Panc1 (cell line): ENCODE data around the gene EFCAB7. TPM values are rescaled to one million over a fixed set of nuclear protein-coding genes. Genes with fewer than 3 reads are reported as not detected.

Experiments used
- ATAC-seq: fragments of 200-7000 bp; cut with Tn5 transposase; 2 replicates; pipeline ENCODE4 v1.9.1; 2020; ENCODE audit warnings: mild to moderate bottlenecking, moderate library complexity
- BruUV-seq: library from RNA; stranded (reverse); fragments of 400-500 nt; replicated peaks from 2 replicates; lab custom pipeline; 2021; lab: Mats Ljungman, UMichigan
- CTCF ChIA-PET: fragments of 300-600 bp; sonication (Branson Sonifier 250); formaldehyde crosslinking; loops from one replicate; lab custom pipeline; 2022; ENCODE audit warnings: antibody characterized with exemption; lab: Charles Lee
- POLR2A ChIA-PET: fragments of 300-600 bp; sonication (Branson Sonifier 250); formaldehyde crosslinking; loops from one replicate; lab custom pipeline; 2022; ENCODE audit warnings: antibody characterized with exemption; lab: Charles Lee
- DNase-seq: peaks from one replicate; pipeline ENCODE4 v3.0.0-alpha.2; 2010; ENCODE audit warnings: low read depth, low spot score
- H3K27ac ChIP-seq: 2 replicates; pipeline ENCODE4 v1.5.1; 2011; ENCODE audit warnings: mild to moderate bottlenecking, low read length, inconsistent platforms
- H3K27me3 ChIP-seq: fragments of 200-500 bp; sonication (Bioruptor generic); 2 replicates; pipeline ENCODE4 v1.6.0; 2014; ENCODE audit warnings: low read length, inconsistent platforms; ENCODE audit not compliant: control insufficient read depth, insufficient read depth
- H3K36me3 ChIP-seq: fragments of 200-500 bp; sonication (Bioruptor generic); 2 replicates; pipeline ENCODE4 v1.5.1; 2014; ENCODE audit warnings: inconsistent platforms, mild to moderate bottlenecking, low read length, moderate library complexity; ENCODE audit not compliant: control insufficient read depth, insufficient read depth
- H3K4me1 ChIP-seq: 2 replicates; pipeline ENCODE4 v1.5.1; 2011; ENCODE audit warnings: inconsistent platforms, mild to moderate bottlenecking, low read length, moderate library complexity; ENCODE audit not compliant: control insufficient read depth, insufficient read depth
- H3K4me3 ChIP-seq, 2 experiments: 2 replicates each; pipeline ENCODE4 v1.5.1; 2011 to 2012; ENCODE audit warnings: low read depth in 2 of 2, low read length in 2 of 2, mild to moderate bottlenecking in 2 of 2, inconsistent platforms in 1 of 2, moderate library complexity in 1 of 2
- H3K9me3 ChIP-seq: fragments of 200-500 bp; sonication (Bioruptor generic); 2 replicates; pipeline ENCODE4 v1.5.1; 2014; ENCODE audit warnings: low read depth, mild to moderate bottlenecking, inconsistent platforms, low read length, moderate library complexity; ENCODE audit not compliant: control insufficient read depth, insufficient read depth
- POLR2AphosphoS5 ChIP-seq: IDR thresholded peaks from 2 replicates; pipeline ENCODE4 v1.6.1; 2012; ENCODE audit warnings: mild to moderate bottlenecking, low read depth, low read length, moderate library complexity
- SIN3A ChIP-seq: IDR thresholded peaks from 2 replicates; pipeline ENCODE4 v1.6.1; 2012; ENCODE audit warnings: low read depth, mild to moderate bottlenecking, low read length, moderate library complexity, borderline replicate concordance; ENCODE audit not compliant: insufficient read depth
- TCF7L2 ChIP-seq: IDR thresholded peaks from 2 replicates; pipeline ENCODE4 v1.6.1; 2011; ENCODE audit warnings: mild to moderate bottlenecking, low read depth, low read length, inconsistent platforms
- in situ Hi-C: cut with HindIII; loops from 2 replicates; pipeline ENCODE4 v1.10.0; 2016; ENCODE audit warnings: low sequenced_read_pairs, low pct_unique_long_range_greater_than_20kb
- intact Hi-C: fragments of 100-400 bp; cut with micrococcal nuclease; formaldehyde crosslinking; loops from one replicate; pipeline ENCODE4 v1.10.0; 2022; ENCODE audit not compliant: unreplicated experiment
- total RNA-seq: library from RNA; stranded (reverse); gene quantifications from one replicate; pipeline ENCODE4 v1.2.1, GENCODE V29; 2021; ENCODE audit not compliant: unreplicated experiment
- TF ChIP-seq, protein P1 (sequence below), 2 experiments: IDR thresholded peaks; 2 replicates each; pipeline ENCODE4 v1.6.1; 2011 to 2012; ENCODE audit warnings: low read depth in 2 of 2, control low read depth in 1 of 2, low read length in 1 of 2, mild to moderate bottlenecking in 1 of 2, moderate library complexity in 1 of 2; ENCODE audit not compliant: insufficient read depth in 1 of 2
- TF ChIP-seq, protein P2 (sequence below): fragments of 450-650 bp; IDR thresholded peaks from 2 replicates; pipeline ENCODE4 v1.5.1; 2017; ENCODE audit warnings: mild to moderate bottlenecking

EFCAB7 gene
- total RNA-seq, 1 experiment from 2014 or later: 6.6 TPM

DNA sequence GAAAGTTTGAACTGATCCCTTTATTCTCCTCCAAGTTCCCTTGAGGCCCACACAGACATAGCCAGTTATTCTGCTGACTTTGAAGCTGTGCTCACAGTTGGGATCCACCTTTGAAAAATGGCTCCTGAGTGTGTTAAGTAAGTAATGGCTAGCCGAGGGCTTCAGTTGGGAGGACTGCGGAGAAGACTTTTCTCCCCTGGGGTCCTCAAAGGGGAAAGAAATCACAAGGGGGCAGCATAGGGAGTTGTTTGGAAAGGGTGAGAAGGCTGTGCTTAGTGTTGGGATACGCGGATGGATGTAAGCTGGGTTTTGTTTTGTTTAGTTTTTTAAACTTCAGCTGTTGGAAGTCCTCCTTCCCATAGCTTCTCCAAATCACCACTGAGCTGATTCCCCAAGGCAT is 78.1 kb downstream of the EFCAB7 start:
- Histone ChIP-seq H3K27ac (no peak overlapping the region), H3K4me1 (0 out of 2 replicates have a peak, but pooled peaks cover 2% of the 10 kb centered on the region), H3K4me3 (no peak overlapping the region), H3K36me3 (no peaks in the 10 kb centered on the region), H3K9me3 (no peaks in the 10 kb centered on the region), H3K27me3 (no peaks in the 10 kb centered on the region)
- CTCF ChIA-PET: interaction anchor here (0.5 to 0.6 kb wide), 2 partner anchors 72 to 1186 kb away, joined by 4 read pairs; no protein-coding TSS in a partner anchor
- intact Hi-C loops (no loop called here), in situ Hi-C loops (no loop called here)
- ATAC-seq: no peak
- no peak for TF ChIP-seq TCF7L2
- DNase-seq: no peak
- POLR2A ChIA-PET: no interaction called here
- no TSS peak for BruUV-seq

DNA sequence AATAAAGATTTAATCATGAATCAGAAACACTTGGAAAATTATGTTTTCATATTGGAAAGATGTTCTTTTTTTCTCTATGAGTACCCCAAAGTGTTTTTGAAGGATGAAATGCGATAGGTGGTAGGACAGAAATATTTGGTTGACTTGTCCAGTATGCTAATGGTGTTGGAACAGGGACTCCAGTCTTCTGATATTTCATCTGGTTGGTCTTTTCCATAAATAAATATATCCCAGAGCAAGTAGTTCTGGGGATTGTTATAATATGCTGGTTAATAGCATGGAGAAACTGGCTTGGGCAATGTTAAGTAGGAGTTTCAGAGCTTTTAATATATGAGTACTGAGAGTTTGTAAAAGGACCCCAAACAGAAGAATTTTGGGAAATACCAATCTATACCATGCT is 78.6 kb downstream of the EFCAB7 start:
- in situ Hi-C loops: no loop called here
- Histone ChIP-seq H3K27ac (no peak overlapping the region), H3K4me3 (no peak overlapping the region), H3K27me3 (no peaks in the 10 kb centered on the region), H3K36me3 (no peaks in the 10 kb centered on the region), H3K9me3 (no peaks in the 10 kb centered on the region), H3K4me1 (no peaks in the 10 kb centered on the region)
- TF ChIP-seq TCF7L2: no peak
- no peak for TF ChIP-seq POLR2AphosphoS5
- TF ChIP-seq, protein P1, sequence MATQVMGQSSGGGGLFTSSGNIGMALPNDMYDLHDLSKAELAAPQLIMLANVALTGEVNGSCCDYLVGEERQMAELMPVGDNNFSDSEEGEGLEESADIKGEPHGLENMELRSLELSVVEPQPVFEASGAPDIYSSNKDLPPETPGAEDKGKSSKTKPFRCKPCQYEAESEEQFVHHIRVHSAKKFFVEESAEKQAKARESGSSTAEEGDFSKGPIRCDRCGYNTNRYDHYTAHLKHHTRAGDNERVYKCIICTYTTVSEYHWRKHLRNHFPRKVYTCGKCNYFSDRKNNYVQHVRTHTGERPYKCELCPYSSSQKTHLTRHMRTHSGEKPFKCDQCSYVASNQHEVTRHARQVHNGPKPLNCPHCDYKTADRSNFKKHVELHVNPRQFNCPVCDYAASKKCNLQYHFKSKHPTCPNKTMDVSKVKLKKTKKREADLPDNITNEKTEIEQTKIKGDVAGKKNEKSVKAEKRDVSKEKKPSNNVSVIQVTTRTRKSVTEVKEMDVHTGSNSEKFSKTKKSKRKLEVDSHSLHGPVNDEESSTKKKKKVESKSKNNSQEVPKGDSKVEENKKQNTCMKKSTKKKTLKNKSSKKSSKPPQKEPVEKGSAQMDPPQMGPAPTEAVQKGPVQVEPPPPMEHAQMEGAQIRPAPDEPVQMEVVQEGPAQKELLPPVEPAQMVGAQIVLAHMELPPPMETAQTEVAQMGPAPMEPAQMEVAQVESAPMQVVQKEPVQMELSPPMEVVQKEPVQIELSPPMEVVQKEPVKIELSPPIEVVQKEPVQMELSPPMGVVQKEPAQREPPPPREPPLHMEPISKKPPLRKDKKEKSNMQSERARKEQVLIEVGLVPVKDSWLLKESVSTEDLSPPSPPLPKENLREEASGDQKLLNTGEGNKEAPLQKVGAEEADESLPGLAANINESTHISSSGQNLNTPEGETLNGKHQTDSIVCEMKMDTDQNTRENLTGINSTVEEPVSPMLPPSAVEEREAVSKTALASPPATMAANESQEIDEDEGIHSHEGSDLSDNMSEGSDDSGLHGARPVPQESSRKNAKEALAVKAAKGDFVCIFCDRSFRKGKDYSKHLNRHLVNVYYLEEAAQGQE (IDR thresholded peaks at IDR 0.05; ENCODE audit: insufficient read depth in 1 of 2, low read depth in 2 of 2, low read length in 1 of 2): no peak
- ATAC-seq: no peak
- POLR2A ChIA-PET: no interaction called here
- intact Hi-C loops: no loop called here
- BruUV-seq: no TSS peak
- DNase-seq: no peak
- CTCF ChIA-PET: interaction anchor here (0.5 to 0.6 kb wide), 2 partner anchors 72 to 1187 kb away, joined by 4 read pairs; no protein-coding TSS in a partner anchor

DNA sequence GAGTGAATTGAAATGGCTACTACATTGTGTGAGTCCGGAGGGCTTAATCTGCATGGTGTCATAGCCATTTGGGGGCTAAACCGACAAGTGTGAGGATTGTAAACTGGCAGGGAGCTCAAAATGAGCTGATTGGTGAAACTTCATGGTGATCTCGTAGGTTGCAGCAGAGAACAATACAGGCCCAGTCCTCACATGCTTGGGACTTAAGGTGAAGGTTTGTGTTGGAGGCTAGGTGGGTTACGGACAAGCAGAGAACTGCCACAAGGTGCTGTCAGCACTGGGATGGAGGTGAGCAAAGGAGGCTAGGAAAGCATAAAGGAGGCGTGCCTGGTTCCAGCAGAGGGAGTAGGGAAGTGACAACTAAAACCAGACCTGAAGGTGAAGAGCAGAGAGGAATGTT is 79.3 kb downstream of the EFCAB7 start:
- DNase-seq (no peak), ATAC-seq (no peak)
- Histone ChIP-seq H3K36me3 (no peaks in the 10 kb centered on the region), H3K4me1 (no peaks in the 10 kb centered on the region), H3K27me3 (no peaks in the 10 kb centered on the region), H3K9me3 (no peaks in the 10 kb centered on the region), H3K4me3 (no peak overlapping the region), H3K27ac (no peak overlapping the region)
- ChIA-PET POLR2A (no interaction called here), CTCF (no interaction called here)
- no TSS peak for BruUV-seq
- intact Hi-C loops: no loop called here
- in situ Hi-C loops: no loop called here
- TF ChIP-seq SIN3A (no peak), TCF7L2 (no peak), POLR2AphosphoS5 (no peak)
- TF ChIP-seq, protein P2, sequence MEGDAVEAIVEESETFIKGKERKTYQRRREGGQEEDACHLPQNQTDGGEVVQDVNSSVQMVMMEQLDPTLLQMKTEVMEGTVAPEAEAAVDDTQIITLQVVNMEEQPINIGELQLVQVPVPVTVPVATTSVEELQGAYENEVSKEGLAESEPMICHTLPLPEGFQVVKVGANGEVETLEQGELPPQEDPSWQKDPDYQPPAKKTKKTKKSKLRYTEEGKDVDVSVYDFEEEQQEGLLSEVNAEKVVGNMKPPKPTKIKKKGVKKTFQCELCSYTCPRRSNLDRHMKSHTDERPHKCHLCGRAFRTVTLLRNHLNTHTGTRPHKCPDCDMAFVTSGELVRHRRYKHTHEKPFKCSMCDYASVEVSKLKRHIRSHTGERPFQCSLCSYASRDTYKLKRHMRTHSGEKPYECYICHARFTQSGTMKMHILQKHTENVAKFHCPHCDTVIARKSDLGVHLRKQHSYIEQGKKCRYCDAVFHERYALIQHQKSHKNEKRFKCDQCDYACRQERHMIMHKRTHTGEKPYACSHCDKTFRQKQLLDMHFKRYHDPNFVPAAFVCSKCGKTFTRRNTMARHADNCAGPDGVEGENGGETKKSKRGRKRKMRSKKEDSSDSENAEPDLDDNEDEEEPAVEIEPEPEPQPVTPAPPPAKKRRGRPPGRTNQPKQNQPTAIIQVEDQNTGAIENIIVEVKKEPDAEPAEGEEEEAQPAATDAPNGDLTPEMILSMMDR: no peak
- TF ChIP-seq, protein P1 (IDR thresholded peaks at IDR 0.05; ENCODE audit: insufficient read depth in 1 of 2, low read depth in 2 of 2, low read length in 1 of 2): no peak
